Measurements from ENCODE around the gene TMEM161A. TPM values are rescaled to one million over a fixed set of nuclear protein-coding genes. Genes with fewer than 3 reads are reported as not detected.
A peak's percentile ranks its signal among the peaks of the same experiment; 100 is the strongest.

TMEM161A gene
- total and polyA plus RNA-seq, 9 of the 15 experiments (the other 6 are each of a cell fraction or from before 2014, with no cell fraction given), result 0.63 to 92.3 (median 38.9) TPM

DNA sequence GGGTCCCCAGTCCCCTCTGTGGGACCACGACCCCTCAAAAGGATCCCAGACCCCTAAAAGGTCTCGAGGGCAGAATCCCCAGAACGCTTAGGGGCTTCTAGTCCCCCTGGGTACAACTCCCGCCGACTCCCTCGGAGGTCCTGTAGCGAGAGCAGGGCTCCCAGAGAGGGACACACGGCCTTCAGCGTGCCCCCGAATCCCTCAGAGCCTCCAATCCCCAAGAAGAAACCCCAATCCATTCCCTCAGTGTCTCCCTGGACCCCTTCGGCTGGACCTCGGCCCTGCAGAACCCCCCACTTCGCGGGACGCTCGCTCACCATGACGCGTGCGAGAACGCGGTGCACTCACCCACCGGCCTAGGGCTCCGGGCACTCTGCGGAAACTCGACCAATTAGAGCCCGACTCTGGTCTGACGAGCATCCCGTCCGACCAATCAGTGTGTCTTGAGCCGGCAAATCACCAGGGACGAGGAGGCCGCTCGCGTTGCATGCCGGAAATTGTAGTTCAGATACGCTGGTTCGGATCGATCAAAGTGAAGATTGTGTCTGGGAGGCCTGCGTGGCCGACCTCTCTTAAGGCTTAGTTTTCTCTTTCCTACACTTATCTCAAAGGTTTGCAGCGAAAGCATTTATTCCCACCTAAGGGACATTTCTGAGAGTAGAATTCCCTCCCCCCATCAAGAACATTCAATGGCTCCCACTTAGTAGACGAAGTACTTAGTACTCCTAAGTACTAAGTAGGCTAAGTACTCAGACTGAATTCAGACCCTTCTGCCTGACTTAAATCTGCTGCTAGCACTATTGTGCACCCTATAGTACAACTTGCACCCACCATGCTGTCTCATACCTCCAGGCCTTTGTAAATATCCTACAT, at the start of gene TMEM161A (continued):
- TF ChIP-seq, protein P1, sequence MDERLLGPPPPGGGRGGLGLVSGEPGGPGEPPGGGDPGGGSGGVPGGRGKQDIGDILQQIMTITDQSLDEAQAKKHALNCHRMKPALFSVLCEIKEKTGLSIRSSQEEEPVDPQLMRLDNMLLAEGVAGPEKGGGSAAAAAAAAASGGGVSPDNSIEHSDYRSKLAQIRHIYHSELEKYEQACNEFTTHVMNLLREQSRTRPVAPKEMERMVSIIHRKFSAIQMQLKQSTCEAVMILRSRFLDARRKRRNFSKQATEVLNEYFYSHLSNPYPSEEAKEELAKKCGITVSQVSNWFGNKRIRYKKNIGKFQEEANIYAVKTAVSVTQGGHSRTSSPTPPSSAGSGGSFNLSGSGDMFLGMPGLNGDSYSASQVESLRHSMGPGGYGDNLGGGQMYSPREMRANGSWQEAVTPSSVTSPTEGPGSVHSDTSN (CRISPR knock-in tag; IDR thresholded peaks at IDR 0.05; ENCODE audit: low read depth), result peak; percentile 84
- TF ChIP-seq, protein P1 (tag; conservative IDR thresholded peaks at IDR 0.05; ENCODE audit: low read depth), result peak; percentile 98
- TF ChIP-seq MECOM (CRISPR knock-in tag; IDR thresholded peaks at IDR 0.05), result no peak
- TF ChIP-seq ASH1L (IDR thresholded peaks at IDR 0.05; ENCODE audit: borderline replicate concordance, low read depth, partially characterized antibody), result peak; percentile 95
- TF ChIP-seq MYBL2 (IDR thresholded peaks at IDR 0.05; ENCODE audit: low read depth), result no peak
- no peak for TF ChIP-seq MYBL2 (CRISPR knock-in tag; IDR thresholded peaks at IDR 0.05; ENCODE audit: borderline replicate concordance)
- TF ChIP-seq NFE2 (IDR thresholded peaks at IDR 0.05; ENCODE audit: low read depth), result peak; percentile 32; the same call in 1 of the 2 replicates
- no peak for TF ChIP-seq ZNF311 (CRISPR knock-in tag; IDR thresholded peaks at IDR 0.05)
- TF ChIP-seq TOE1 (IDR thresholded peaks at IDR 0.05; ENCODE audit: borderline replicate concordance), result no peak
- TF ChIP-seq TOE1 (CRISPR knock-in tag; IDR thresholded peaks at IDR 0.05; ENCODE audit: borderline replicate concordance, low read depth), result peak; percentile 9; the same call in 1 of the 2 replicates
- TF ChIP-seq, protein P2, sequence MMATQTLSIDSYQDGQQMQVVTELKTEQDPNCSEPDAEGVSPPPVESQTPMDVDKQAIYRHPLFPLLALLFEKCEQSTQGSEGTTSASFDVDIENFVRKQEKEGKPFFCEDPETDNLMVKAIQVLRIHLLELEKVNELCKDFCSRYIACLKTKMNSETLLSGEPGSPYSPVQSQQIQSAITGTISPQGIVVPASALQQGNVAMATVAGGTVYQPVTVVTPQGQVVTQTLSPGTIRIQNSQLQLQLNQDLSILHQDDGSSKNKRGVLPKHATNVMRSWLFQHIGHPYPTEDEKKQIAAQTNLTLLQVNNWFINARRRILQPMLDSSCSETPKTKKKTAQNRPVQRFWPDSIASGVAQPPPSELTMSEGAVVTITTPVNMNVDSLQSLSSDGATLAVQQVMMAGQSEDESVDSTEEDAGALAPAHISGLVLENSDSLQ (IDR thresholded peaks at IDR 0.05), result peak; percentile 99
- peak; percentile 99 for TF ChIP-seq FOS (IDR thresholded peaks at IDR 0.05; ENCODE audit: extremely low read depth, insufficient read length)
- TF ChIP-seq TEAD4 (IDR thresholded peaks at IDR 0.05; ENCODE audit: low read length), result 0 out of 2 replicates have a peak, but pooled peaks have one; percentile 3
- TF ChIP-seq TEAD4 (CRISPR knock-in tag; IDR thresholded peaks at IDR 0.05; ENCODE audit: borderline replicate concordance), result no peak
- no peak for TF ChIP-seq TRIM28 (IDR thresholded peaks at IDR 0.05)
- peak; percentile 93 for TF ChIP-seq NEUROD1 (IDR thresholded peaks at IDR 0.05; ENCODE audit: borderline replicate concordance, low read depth, low read length, partially characterized antibody)
- peak; percentile 84 for TF ChIP-seq ZFP36 (IDR thresholded peaks at IDR 0.05; ENCODE audit: low read depth, low read length, partially characterized antibody)
- TF ChIP-seq POLR3G (IDR thresholded peaks at IDR 0.05; ENCODE audit: extremely low read depth, insufficient read length, insufficient replicate concordance), result no peak
- TF ChIP-seq, protein P3, sequence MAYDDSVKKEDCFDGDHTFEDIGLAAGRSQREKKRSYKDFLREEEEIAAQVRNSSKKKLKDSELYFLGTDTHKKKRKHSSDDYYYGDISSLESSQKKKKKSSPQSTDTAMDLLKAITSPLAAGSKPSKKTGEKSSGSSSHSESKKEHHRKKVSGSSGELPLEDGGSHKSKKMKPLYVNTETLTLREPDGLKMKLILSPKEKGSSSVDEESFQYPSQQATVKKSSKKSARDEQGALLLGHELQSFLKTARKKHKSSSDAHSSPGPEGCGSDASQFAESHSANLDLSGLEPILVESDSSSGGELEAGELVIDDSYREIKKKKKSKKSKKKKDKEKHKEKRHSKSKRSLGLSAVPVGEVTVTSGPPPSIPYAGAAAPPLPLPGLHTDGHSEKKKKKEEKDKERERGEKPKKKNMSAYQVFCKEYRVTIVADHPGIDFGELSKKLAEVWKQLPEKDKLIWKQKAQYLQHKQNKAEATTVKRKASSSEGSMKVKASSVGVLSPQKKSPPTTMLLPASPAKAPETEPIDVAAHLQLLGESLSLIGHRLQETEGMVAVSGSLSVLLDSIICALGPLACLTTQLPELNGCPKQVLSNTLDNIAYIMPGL (CRISPR knock-in tag; IDR thresholded peaks at IDR 0.05), result no peak
- TF ChIP-seq TAF15 (IDR thresholded peaks at IDR 0.05; ENCODE audit: low read depth, low read length), result no peak
- TF ChIP-seq NR1H2 (CRISPR knock-in tag; IDR thresholded peaks at IDR 0.05), result no peak
- peak; percentile 42 for TF ChIP-seq HNRNPLL (IDR thresholded peaks at IDR 0.05; ENCODE audit: low read depth, low read length, poor library complexity, severe bottlenecking)
- TF ChIP-seq GABPB1 (CRISPR knock-in tag; IDR thresholded peaks at IDR 0.05), result peak; percentile 78
- no peak for TF ChIP-seq SNIP1 (IDR thresholded peaks at IDR 0.05; ENCODE audit: low read depth)
